Liver (tissue), 9 donors: ENCODE results near the gene IQCC. TPM values are rescaled to one million over a fixed set of nuclear protein-coding genes. Genes with fewer than 3 reads are reported as not detected.

Source experiments
- DNase-seq: peaks from one replicate; pipeline ENCODE4 v3.0.0-alpha.2; 2017; ENCODE audit warnings: low spot score
- H3K27ac ChIP-seq, 2 donors: one replicate each; pipeline ENCODE4 v1.7.0; 2013; ENCODE audit warnings: inconsistent platforms in 2 of 2, low read length in 2 of 2, control low read depth in 1 of 2, low read depth in 1 of 2, mild to moderate bottlenecking in 1 of 2
- H3K27me3 ChIP-seq, 4 donors: one replicate each; pipeline versions ENCODE4 v1.6.1 to v1.7.0; 2013; ENCODE audit warnings: low read length in 3 of 4, inconsistent platforms in 1 of 4, mild to moderate bottlenecking in 1 of 4, moderate library complexity in 1 of 4; ENCODE audit not compliant: control insufficient read depth in 4 of 4, insufficient read depth in 4 of 4
- H3K36me3 ChIP-seq, 4 donors: one replicate each; pipeline versions ENCODE4 v1.6.1 to v1.7.0; 2013; ENCODE audit warnings: low read length in 3 of 4, mild to moderate bottlenecking in 3 of 4, low read depth in 1 of 4, moderate library complexity in 1 of 4; ENCODE audit not compliant: control insufficient read depth in 4 of 4, insufficient read depth in 3 of 4
- H3K4me1 ChIP-seq, 4 donors: one replicate each; pipeline versions ENCODE4 v1.6.1 to v1.7.0; 2013; ENCODE audit warnings: low read length in 3 of 4, mild to moderate bottlenecking in 3 of 4, moderate library complexity in 1 of 4; ENCODE audit not compliant: control insufficient read depth in 4 of 4, insufficient read depth in 4 of 4
- H3K4me3 ChIP-seq, 3 donors: one replicate each; pipeline versions ENCODE4 v1.6.1 to v1.7.0; 2013; ENCODE audit warnings: low read length in 3 of 3, control low read depth in 1 of 3, low read depth in 1 of 3, mild to moderate bottlenecking in 1 of 3
- H3K9ac ChIP-seq, 2 donors: one replicate each; pipeline ENCODE4 v1.7.0; 2013; ENCODE audit warnings: low read length in 2 of 2, mild to moderate bottlenecking in 2 of 2, moderate library complexity in 2 of 2, control low read depth in 1 of 2, low read depth in 1 of 2
- H3K9me3 ChIP-seq, 4 donors: one replicate each; pipeline versions ENCODE4 v1.6.1 to v1.7.0; 2013; ENCODE audit warnings: low read length in 3 of 4; ENCODE audit not compliant: control insufficient read depth in 4 of 4
- EGR1 ChIP-seq, 2 donors: IDR thresholded peaks; 2 replicates each; pipeline ENCODE4 v1.6.1; 2016 to 2018; ENCODE audit warnings: antibody characterized with exemption in 2 of 2, low read depth in 2 of 2
- FOXA1 ChIP-seq: IDR thresholded peaks from 2 replicates; pipeline ENCODE4 v1.6.1; 2016; ENCODE audit warnings: antibody characterized with exemption
- FOXA2 ChIP-seq: IDR thresholded peaks from 2 replicates; pipeline ENCODE4 v1.6.1; 2016; ENCODE audit warnings: antibody characterized with exemption
- GABPA ChIP-seq, 2 donors: IDR thresholded peaks in 1 of 2; conservative IDR thresholded peaks in 1 of 2; 2 replicates each; pipeline ENCODE4 v1.6.1; 2016; ENCODE audit warnings: antibody characterized with exemption in 2 of 2, mild to moderate bottlenecking in 1 of 2, moderate library complexity in 1 of 2
- HNF4A ChIP-seq, 2 donors: conservative IDR thresholded peaks; 2 replicates each; pipeline ENCODE4 v1.6.1; 2016; ENCODE audit warnings: antibody characterized with exemption in 2 of 2, mild to moderate bottlenecking in 2 of 2
- HNF4G ChIP-seq: IDR thresholded peaks from 2 replicates; pipeline ENCODE4 v1.6.1; 2016; ENCODE audit warnings: antibody characterized with exemption
- JUND ChIP-seq, 2 donors: IDR thresholded peaks; 2 replicates each; pipeline ENCODE4 v1.6.1; 2016; ENCODE audit warnings: antibody characterized with exemption in 2 of 2
- MAX ChIP-seq: IDR thresholded peaks from 2 replicates; pipeline ENCODE4 v1.6.1; 2016; ENCODE audit warnings: antibody characterized with exemption
- NR2F2 ChIP-seq: IDR thresholded peaks from 2 replicates; pipeline ENCODE4 v1.6.1; 2016; ENCODE audit warnings: antibody characterized with exemption
- RAD21 ChIP-seq, 2 donors: IDR thresholded peaks; 2 replicates each; pipeline ENCODE4 v1.6.1; 2016; ENCODE audit warnings: antibody characterized with exemption in 2 of 2, mild to moderate bottlenecking in 2 of 2
- REST ChIP-seq: IDR thresholded peaks from 2 replicates; pipeline ENCODE4 v1.6.1; 2016; ENCODE audit warnings: antibody characterized with exemption, mild to moderate bottlenecking
- RXRA ChIP-seq, 2 donors: IDR thresholded peaks; 2 replicates each; pipeline ENCODE4 v1.6.1; 2017 to 2018; ENCODE audit warnings: antibody characterized with exemption in 2 of 2, mild to moderate bottlenecking in 1 of 2
- SP1 ChIP-seq: IDR thresholded peaks from 2 replicates; pipeline ENCODE4 v1.6.1; 2018; ENCODE audit warnings: antibody characterized with exemption, mild to moderate bottlenecking
- TAF1 ChIP-seq: conservative IDR thresholded peaks from 2 replicates; pipeline ENCODE4 v1.6.1; 2016; ENCODE audit warnings: antibody characterized with exemption, mild to moderate bottlenecking
- YY1 ChIP-seq: IDR thresholded peaks from 2 replicates; pipeline ENCODE4 v1.6.1; 2016; ENCODE audit warnings: antibody characterized with exemption, mild to moderate bottlenecking
- ZBTB33 ChIP-seq: IDR thresholded peaks from 2 replicates; pipeline ENCODE4 v1.6.1; 2016; ENCODE audit warnings: antibody characterized with exemption
- WGBS: extraction: QIAGEN DNeasy Blood & Tissue Kit; methylation state at CpG from one replicate; pipeline ENCODE4 v1.1.7; 2013; 5-methylcytosine and 5-hydroxymethylcytosine counted together
- polyA plus RNA-seq, 2 donors: library from polyadenylated mRNA; stranded (reverse) in 1 of 2; unstranded in 1 of 2; fragments of 200-250 nt in 1 of 2; fragments of >200 nt in 1 of 2; fragmentation: Nextera tagmentation in 1 of 2; extraction: Ambion mirVana in 1 of 2; gene quantifications; one replicate each; pipeline versions ENCODE4 v1.2.1 to v1.2.3, GENCODE V29; 2013 to 2015
- total RNA-seq, 2 donors: library from RNA; depleted of rRNA; stranded (reverse); fragments of >200 nt; gene quantifications; one replicate each; pipeline ENCODE4 v1.2.3, GENCODE V29; 2014
- TF ChIP-seq, protein P1 (sequence below): IDR thresholded peaks from 2 replicates; pipeline ENCODE4 v1.6.1; 2016; ENCODE audit warnings: antibody characterized with exemption
- TF ChIP-seq, protein P2 (sequence below): fragments of 150-350 bp; IDR thresholded peaks from 2 replicates; pipeline ENCODE4 v1.5.1; 2017; ENCODE audit warnings: improper control_type of control experiment, low read depth, low read length; ENCODE audit not compliant: missing input control
- donor health status: healthy.
- donor health status: healthy.
- donor health status: healthy.
- donor health status: healthy.
- donor health status: healthy.

The IQCC gene
- total RNA-seq (1 to 10 TPM in 1 of 2 donors, under 1 TPM in 1; 0.42 to 2.3 TPM), polyA plus RNA-seq (under 1 TPM; 0.48 to 0.74 TPM)

DNA sequence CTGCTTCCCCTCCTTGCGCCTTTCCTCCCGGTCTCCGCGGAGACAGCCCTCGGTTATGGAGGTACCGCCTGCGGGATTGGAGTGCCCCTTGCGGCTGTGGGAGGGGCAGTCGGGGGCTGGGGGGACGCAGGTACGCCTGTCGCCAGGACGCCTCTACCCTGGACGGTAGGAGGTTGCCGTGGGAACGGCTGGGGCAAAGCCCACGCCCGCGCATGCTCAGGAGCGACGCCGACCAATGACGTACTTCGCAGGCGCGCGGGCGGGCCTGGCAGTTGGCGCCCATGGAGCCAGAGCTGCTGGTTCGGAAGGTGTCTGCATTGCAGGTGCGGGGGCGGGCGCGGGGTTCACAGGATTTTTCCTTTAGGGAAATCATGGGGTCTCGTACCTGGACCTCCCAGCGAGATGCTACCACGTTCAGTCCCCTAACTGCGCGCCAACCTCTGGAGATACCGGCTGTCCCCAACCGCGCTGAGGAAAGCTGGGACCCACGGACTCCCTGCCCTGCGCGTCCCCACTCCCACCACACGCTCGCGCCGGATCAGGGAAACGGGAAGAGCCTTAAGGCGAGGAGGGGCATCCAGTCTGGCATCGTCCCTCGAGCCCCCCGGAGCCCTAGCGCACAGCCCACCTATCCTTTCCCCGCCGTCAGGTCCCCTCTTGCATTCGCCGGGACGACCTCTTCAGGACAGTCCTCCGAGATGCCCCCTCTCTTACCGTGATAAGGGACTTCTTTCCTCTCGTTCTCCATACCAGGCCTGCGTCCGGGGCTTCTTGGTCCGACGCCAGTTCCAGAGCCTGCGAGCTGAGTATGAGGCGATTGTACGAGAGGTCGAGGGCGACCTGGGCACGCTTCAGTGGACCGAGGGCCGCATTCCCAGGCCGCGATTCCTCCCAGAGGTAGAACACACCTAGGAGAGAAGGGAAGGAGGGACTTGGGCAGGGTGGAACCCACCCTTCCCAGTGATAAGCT lies at the start of gene IQCC:
Gene IQCC (plus strand): TSS at position 271 of the 970 bp plus-strand sequence. CDS start 11 bp downstream, at position 282.
- 1% methylated on average over 77 of the region's 77 CpGs for WGBS
- Histone ChIP-seq H3K4me3 (peak within 1 kb of the TSS; percentile 62 to 74 (median 64)), H3K27me3 (no peaks in the 10 kb centered on the region), H3K36me3 (no peaks in the 10 kb centered on the region), H3K27ac (no peak within 1 kb of the TSS), H3K9ac (peak within 1 kb of the TSS; percentile 49 to 66), H3K4me1 (peaks cover 3 to 26% (median 16%) of the 10 kb centered on the region in 4 donors), H3K9me3 (no peaks in the 10 kb centered on the region)
- peak; percentile 87 for DNase-seq
- TF ChIP-seq HNF4G: no peak
- TF ChIP-seq NR2F2: no peak
- TF ChIP-seq JUND (IDR thresholded peaks at IDR 0.05): no peak
- TF ChIP-seq, protein P1, sequence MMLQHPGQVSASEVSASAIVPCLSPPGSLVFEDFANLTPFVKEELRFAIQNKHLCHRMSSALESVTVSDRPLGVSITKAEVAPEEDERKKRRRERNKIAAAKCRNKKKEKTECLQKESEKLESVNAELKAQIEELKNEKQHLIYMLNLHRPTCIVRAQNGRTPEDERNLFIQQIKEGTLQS: no peak
- TF ChIP-seq MAX: no peak
- TF ChIP-seq TAF1: no peak
- TF ChIP-seq YY1: peak; percentile 78
- TF ChIP-seq EGR1 (IDR thresholded peaks at IDR 0.05; ENCODE audit: low read depth in 2 of 2): peak; percentile 93 to 98

DNA sequence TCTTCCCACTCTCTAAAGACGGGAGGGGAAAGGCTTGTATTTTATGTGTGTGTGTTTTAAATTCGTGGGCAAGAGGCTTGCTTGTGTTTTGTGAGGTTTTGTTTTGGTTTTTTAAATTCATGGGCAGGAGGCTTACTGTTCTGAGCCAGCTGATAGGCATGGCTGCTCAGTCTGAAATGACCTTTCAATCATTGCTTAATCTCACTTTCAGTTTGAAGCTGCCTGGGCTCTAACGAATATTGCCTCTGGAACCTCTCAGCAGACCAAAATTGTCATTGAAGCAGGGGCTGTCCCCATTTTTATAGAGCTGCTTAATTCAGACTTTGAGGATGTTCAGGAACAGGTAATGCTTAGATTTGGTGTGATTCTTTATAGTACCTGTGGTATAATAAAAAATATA lies 46.3 kb upstream of the IQCC start:
- TF ChIP-seq MAX: no peak
- TF ChIP-seq TAF1: no peak
- TF ChIP-seq GABPA (IDR thresholded peaks at IDR 0.05 in 1 of 2, conservative IDR thresholded peaks at IDR 0.05 in 1 of 2): no peak
- no peak for TF ChIP-seq FOXA2
- TF ChIP-seq SP1: peak; percentile 41
- TF ChIP-seq, protein P2, sequence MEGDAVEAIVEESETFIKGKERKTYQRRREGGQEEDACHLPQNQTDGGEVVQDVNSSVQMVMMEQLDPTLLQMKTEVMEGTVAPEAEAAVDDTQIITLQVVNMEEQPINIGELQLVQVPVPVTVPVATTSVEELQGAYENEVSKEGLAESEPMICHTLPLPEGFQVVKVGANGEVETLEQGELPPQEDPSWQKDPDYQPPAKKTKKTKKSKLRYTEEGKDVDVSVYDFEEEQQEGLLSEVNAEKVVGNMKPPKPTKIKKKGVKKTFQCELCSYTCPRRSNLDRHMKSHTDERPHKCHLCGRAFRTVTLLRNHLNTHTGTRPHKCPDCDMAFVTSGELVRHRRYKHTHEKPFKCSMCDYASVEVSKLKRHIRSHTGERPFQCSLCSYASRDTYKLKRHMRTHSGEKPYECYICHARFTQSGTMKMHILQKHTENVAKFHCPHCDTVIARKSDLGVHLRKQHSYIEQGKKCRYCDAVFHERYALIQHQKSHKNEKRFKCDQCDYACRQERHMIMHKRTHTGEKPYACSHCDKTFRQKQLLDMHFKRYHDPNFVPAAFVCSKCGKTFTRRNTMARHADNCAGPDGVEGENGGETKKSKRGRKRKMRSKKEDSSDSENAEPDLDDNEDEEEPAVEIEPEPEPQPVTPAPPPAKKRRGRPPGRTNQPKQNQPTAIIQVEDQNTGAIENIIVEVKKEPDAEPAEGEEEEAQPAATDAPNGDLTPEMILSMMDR: no peak
- TF ChIP-seq HNF4A (conservative IDR thresholded peaks at IDR 0.05): peak; percentile 39 to 51
- no peak for TF ChIP-seq NR2F2
- peak; percentile 21 to 45 for TF ChIP-seq RAD21 (IDR thresholded peaks at IDR 0.05)
- TF ChIP-seq ZBTB33: no peak
- TF ChIP-seq YY1: peak; percentile 73
- peak; percentile 44 to 67 for TF ChIP-seq RXRA (IDR thresholded peaks at IDR 0.05)
- TF ChIP-seq JUND (IDR thresholded peaks at IDR 0.05): no peak
- TF ChIP-seq HNF4G: no peak
- no peak for TF ChIP-seq EGR1 (IDR thresholded peaks at IDR 0.05; ENCODE audit: low read depth in 2 of 2)
- TF ChIP-seq, protein P1: no peak
- no peak for TF ChIP-seq FOXA1
- TF ChIP-seq REST: no peak
- Histone ChIP-seq H3K9ac (no peak overlapping the region), H3K4me1 (peaks cover 0 to 13% (median 8%) of the 10 kb centered on the region in 4 donors), H3K9me3 (no peaks in the 10 kb centered on the region), H3K27me3 (no peaks in the 10 kb centered on the region), H3K4me3 (no peak overlapping the region), H3K36me3 (peaks cover 8 to 59% (median 46%) of the 10 kb centered on the region in 4 donors), H3K27ac (no peak overlapping the region)
- 30% methylated on average over 3 of the region's 3 CpGs for WGBS
- DNase-seq: no peak
